Measurements from ENCODE around the gene ADSL.

Gene ADSL

GRCh38 chr22:40417881-40418280 is 71.6 kb downstream of the ADSL start:
- no peak for TF ChIP-seq CTCF (IDR thresholded peaks at IDR 0.05; ENCODE audit: insufficient read depth, low read length, poor library complexity, severe bottlenecking)
- H3K36me3 ChIP-seq (ENCODE audit: control insufficient read depth, insufficient read depth, low read length) = peaks cover 50% of the 10 kb centered on the region
- no peak overlapping the region for H3K4me3 ChIP-seq (replicated peaks; ENCODE audit: low read depth, low read length)
- no peaks in the 10 kb centered on the region for H3K27me3 ChIP-seq (replicated peaks; ENCODE audit: control insufficient read depth, insufficient read depth, low read length)
- no peak for DNase-seq (ENCODE audit: extremely low read depth, insufficient read length)

- Histone ChIP-seq H3K27me3 (replicated peaks; ENCODE audit: control insufficient read depth, insufficient read depth, low read length) (no peaks in the 10 kb centered on the region), H3K36me3 (ENCODE audit: control insufficient read depth, insufficient read depth, low read length) (peaks cover 56% of the 10 kb centered on the region), H3K4me3 (replicated peaks; ENCODE audit: low read depth, low read length) (no peak overlapping the region)
- DNase-seq (ENCODE audit: extremely low read depth, insufficient read length) = no peak
- no peak for TF ChIP-seq CTCF (IDR thresholded peaks at IDR 0.05; ENCODE audit: insufficient read depth, low read length, poor library complexity, severe bottlenecking)
These were observed 72.3 kb downstream of the ADSL start for GRCh38 chr22:40418366-40419201.

- no peak for DNase-seq (ENCODE audit: extremely low read depth, insufficient read length)
- TF ChIP-seq CTCF (IDR thresholded peaks at IDR 0.05; ENCODE audit: insufficient read depth, low read length, poor library complexity, severe bottlenecking) = no peak
- Histone ChIP-seq H3K4me3 (replicated peaks; ENCODE audit: low read depth, low read length) (no peak overlapping the region), H3K27me3 (replicated peaks; ENCODE audit: control insufficient read depth, insufficient read depth, low read length) (no peaks in the 10 kb centered on the region), H3K36me3 (ENCODE audit: control insufficient read depth, insufficient read depth, low read length) (peaks cover 67% of the 10 kb centered on the region)
These were observed 73.4 kb downstream of the ADSL start for GRCh38 chr22:40419718-40420117.

GRCh38 chr22:40420341-40421081 is 74.2 kb downstream of the ADSL start:
- TF ChIP-seq CTCF (IDR thresholded peaks at IDR 0.05; ENCODE audit: insufficient read depth, low read length, poor library complexity, severe bottlenecking) = no peak
- DNase-seq (ENCODE audit: extremely low read depth, insufficient read length) = no peak
- H3K36me3 ChIP-seq (ENCODE audit: control insufficient read depth, insufficient read depth, low read length) = peaks cover 73% of the 10 kb centered on the region
- H3K27me3 ChIP-seq (replicated peaks; ENCODE audit: control insufficient read depth, insufficient read depth, low read length) = no peaks in the 10 kb centered on the region
- no peak overlapping the region for H3K4me3 ChIP-seq (replicated peaks; ENCODE audit: low read depth, low read length)

GRCh38 chr22:40421082-40421350 is 74.7 kb downstream of the ADSL start:
- H3K4me3 ChIP-seq (replicated peaks; ENCODE audit: low read depth, low read length) = no peak overlapping the region
- TF ChIP-seq CTCF (IDR thresholded peaks at IDR 0.05; ENCODE audit: insufficient read depth, low read length, poor library complexity, severe bottlenecking) = no peak
- peaks cover 72% of the 10 kb centered on the region for H3K36me3 ChIP-seq (ENCODE audit: control insufficient read depth, insufficient read depth, low read length)
- H3K27me3 ChIP-seq (replicated peaks; ENCODE audit: control insufficient read depth, insufficient read depth, low read length) = no peaks in the 10 kb centered on the region
- DNase-seq (ENCODE audit: extremely low read depth, insufficient read length) = no peak

Measured in GM06990 (cell line).